Bronchial epithelial cell (primary cell): Measurements from ENCODE around the gene SELENOI. TPM values are rescaled to one million over a fixed set of nuclear protein-coding genes. Genes with fewer than 3 reads are reported as not detected.
A peak's percentile ranks its signal among the peaks of the same experiment; 100 is the strongest.
"Not testable (repeated sequence)": the region's sequence is repeated elsewhere in the genome, so short reads cannot be mapped to it uniquely, and the experiment has no call there.

Experiments used
- DNase-seq: peaks from one replicate; pipeline ENCODE4 v3.0.0-alpha.2; 2010; ENCODE audit warnings: low read depth
- FAIRE-seq: peaks from 2 replicates; lab custom pipeline; 2011; peaks lifted over from hg19 to GRCh38; lab: Jason Lieb, UNC
- H3K27me3 ChIP-seq: 2 replicates; pipeline ENCODE4 v1.5.1; 2011; ENCODE audit warnings: low read length; ENCODE audit not compliant: control insufficient read depth, insufficient read depth
- H3K36me3 ChIP-seq: 2 replicates; pipeline ENCODE4 v1.5.1; 2011; ENCODE audit warnings: low read length; ENCODE audit not compliant: control insufficient read depth, insufficient read depth
- H3K4me3 ChIP-seq: 2 replicates; pipeline ENCODE4 v1.5.1; 2011; ENCODE audit warnings: mild to moderate bottlenecking, low read depth, low read length, control low read depth
- CTCF ChIP-seq: IDR thresholded peaks from 2 replicates; pipeline ENCODE4 v1.5.1; 2011; ENCODE audit warnings: mild to moderate bottlenecking, moderate library complexity, low read length, control low read depth, inconsistent platforms; ENCODE audit not compliant: insufficient read depth, severe bottlenecking
- total RNA-seq: library from RNA; depleted of rRNA; stranded (reverse); fragments of >200 nt; gene quantifications from 2 replicates; pipeline ENCODE4 v1.2.1, GENCODE V29; 2014

SELENOI gene
- total RNA-seq, 1 donor from 2014 or later, result 32.6 TPM

- no peak overlapping the region for H3K4me3 ChIP-seq
- FAIRE-seq, result no peak
- peaks cover under 1% of the 10 kb centered on the region for H3K36me3 ChIP-seq
- peak; percentile 68 for DNase-seq
- TF ChIP-seq CTCF, result no peak
- no peaks in the 10 kb centered on the region for H3K27me3 ChIP-seq
Measured at GRCh38 chr2:26356771-26357170, 10.8 kb downstream of the SELENOI start.

GRCh38 chr2:26359886-26360473, 14.0 kb downstream of the SELENOI start:
- DNase-seq (no peak), FAIRE-seq (no peak)
- no peak for TF ChIP-seq CTCF
- Histone ChIP-seq H3K27me3 (no peaks in the 10 kb centered on the region), H3K36me3 (peaks cover 2% of the 10 kb centered on the region), H3K4me3 (no peak overlapping the region)

- Histone ChIP-seq H3K4me3 (no peak overlapping the region), H3K36me3 (peaks cover 4% of the 10 kb centered on the region), H3K27me3 (no peaks in the 10 kb centered on the region)
- no peak for FAIRE-seq
- peak; percentile 45 for DNase-seq
- no peak for TF ChIP-seq CTCF
Measured at GRCh38 chr2:26363323-26363722, 17.4 kb downstream of the SELENOI start.

- Histone ChIP-seq H3K4me3 (no peak overlapping the region), H3K36me3 (peaks cover 4% of the 10 kb centered on the region), H3K27me3 (no peaks in the 10 kb centered on the region)
- TF ChIP-seq CTCF, result no peak
- FAIRE-seq, result no peak
- DNase-seq, result no peak
Measured at GRCh38 chr2:26363958-26364357, 18.0 kb downstream of the SELENOI start.

- no peak for TF ChIP-seq CTCF
- Histone ChIP-seq H3K27me3 (no peaks in the 10 kb centered on the region), H3K4me3 (no peak overlapping the region), H3K36me3 (peaks cover 4% of the 10 kb centered on the region)
- DNase-seq (no peak), FAIRE-seq (no peak)
Measured at GRCh38 chr2:26364669-26365068, 18.7 kb downstream of the SELENOI start.

- Histone ChIP-seq H3K27me3 (no peaks in the 10 kb centered on the region), H3K4me3 (no peak overlapping the region), H3K36me3 (peaks cover 2% of the 10 kb centered on the region)
- no peak for TF ChIP-seq CTCF
- FAIRE-seq (no peak), DNase-seq (no peak)
Measured at GRCh38 chr2:26366957-26367356, 21.0 kb downstream of the SELENOI start.

GRCh38 chr2:26369664-26370063, 23.7 kb downstream of the SELENOI start:
- FAIRE-seq, DNase-seq, H3K36me3 ChIP-seq: not testable (repeated sequence)

GRCh38 chr2:26370909-26371308, 25.0 kb downstream of the SELENOI start:
- FAIRE-seq, H3K36me3 ChIP-seq, H3K27me3 ChIP-seq, H3K4me3 ChIP-seq, DNase-seq: not testable (repeated sequence)

More at GRCh38 chr2:26369664-26370063, 23.7 kb downstream of the SELENOI start:
- H3K4me3 ChIP-seq, H3K27me3 ChIP-seq: not testable (repeated sequence)
